Measurements from ENCODE around the gene RLBP1. TPM values are rescaled to one million over a fixed set of nuclear protein-coding genes. Genes with fewer than 3 reads are reported as not detected.

RLBP1 gene
- total and polyA plus RNA-seq, 2 experiments from 2014 or later, result not detected

GRCh38 chr15:89198934-89199333, 22.4 kb downstream of the RLBP1 start (continued):
- TF ChIP-seq ETS1 (IDR thresholded peaks at IDR 0.05), result no peak
- no peak for TF ChIP-seq STAT1 (IDR thresholded peaks at IDR 0.05; ENCODE audit: unreplicated experiment)
- no peak for TF ChIP-seq CREB1 (CRISPR knock-in tag; IDR thresholded peaks at IDR 0.05; ENCODE audit: low read depth)
- TF ChIP-seq EZH2 (IDR thresholded peaks at IDR 0.05; ENCODE audit: low read depth, unreplicated experiment), result no peak
- no peak for TF ChIP-seq JUNB (IDR thresholded peaks at IDR 0.05; ENCODE audit: unreplicated experiment)
- TF ChIP-seq ZNF114 (CRISPR knock-in tag; IDR thresholded peaks at IDR 0.05), result no peak

GRCh38 chr15:89198196-89198595, 23.2 kb downstream of the RLBP1 start:
- no peaks in the 10 kb centered on the region for H3K9me2 ChIP-seq (ENCODE audit: insufficient read depth)
- peaks cover 65% of the 10 kb centered on the region for H3K4me1 Mint-ChIP-seq
- DNase-seq (ENCODE audit: low spot score) (no peak), ATAC-seq (no peak)
- no peaks in the 10 kb centered on the region for H3K36me3 ChIP-seq (ENCODE audit: insufficient read depth)
- peak overlapping the region; percentile 84 for H3K27ac Mint-ChIP-seq
- no peak overlapping the region for H2AFZ ChIP-seq
- H3K27me3 Mint-ChIP-seq (ENCODE audit: insufficient read depth, low read depth, poor library complexity), result no peaks in the 10 kb centered on the region
- peak overlapping the region; percentile 56; the same call in 1 of the 2 replicates for H3K4me2 ChIP-seq
- H4K20me1 ChIP-seq (replicated peaks; ENCODE audit: insufficient read depth), result no peaks in the 10 kb centered on the region
- H3K4me1 ChIP-seq (ENCODE audit: insufficient read depth), result peaks cover 47% of the 10 kb centered on the region
- H3F3A ChIP-seq (replicated peaks; ENCODE audit: low read depth), result no peaks in the 10 kb centered on the region
- H3K27me3 ChIP-seq (ENCODE audit: insufficient read depth), result no peaks in the 10 kb centered on the region
- H3K36me3 Mint-ChIP-seq (ENCODE audit: low read depth), result peaks cover 2% of the 10 kb centered on the region; the same call in 2 of the 3 replicates
- peak overlapping the region; percentile 36; the same call in 1 of the 3 replicates for H3K4me3 Mint-ChIP-seq
- no peaks in the 10 kb centered on the region for H3K9me3 Mint-ChIP-seq
- no peaks in the 10 kb centered on the region for H3K79me2 ChIP-seq (replicated peaks; ENCODE audit: insufficient read depth)
- no peak overlapping the region for H3K4me3 ChIP-seq
- H3K27ac ChIP-seq (ENCODE audit: low read depth), result peak overlapping the region; percentile 28
- TF ChIP-seq ZNF462 (CRISPR knock-in tag; IDR thresholded peaks at IDR 0.05) (no peak), ETS1 (IDR thresholded peaks at IDR 0.05) (no peak), STAT1 (IDR thresholded peaks at IDR 0.05; ENCODE audit: unreplicated experiment) (no peak), ZNF114 (CRISPR knock-in tag; IDR thresholded peaks at IDR 0.05) (no peak), POLR2AphosphoS5 (IDR thresholded peaks at IDR 0.05; ENCODE audit: low read depth) (no peak), JUNB (IDR thresholded peaks at IDR 0.05; ENCODE audit: unreplicated experiment) (no peak), REST (IDR thresholded peaks at IDR 0.05; ENCODE audit: unreplicated experiment) (no peak), CTCF (conservative IDR thresholded peaks at IDR 0.05; ENCODE audit: low read depth in 2 of 2) (no peak), NANOG (IDR thresholded peaks at IDR 0.05; ENCODE audit: borderline replicate concordance) (no peak), CREB1 (CRISPR knock-in tag; IDR thresholded peaks at IDR 0.05; ENCODE audit: low read depth) (no peak)
